ENCODE results near the gene TEF.

TEF gene

DNA sequence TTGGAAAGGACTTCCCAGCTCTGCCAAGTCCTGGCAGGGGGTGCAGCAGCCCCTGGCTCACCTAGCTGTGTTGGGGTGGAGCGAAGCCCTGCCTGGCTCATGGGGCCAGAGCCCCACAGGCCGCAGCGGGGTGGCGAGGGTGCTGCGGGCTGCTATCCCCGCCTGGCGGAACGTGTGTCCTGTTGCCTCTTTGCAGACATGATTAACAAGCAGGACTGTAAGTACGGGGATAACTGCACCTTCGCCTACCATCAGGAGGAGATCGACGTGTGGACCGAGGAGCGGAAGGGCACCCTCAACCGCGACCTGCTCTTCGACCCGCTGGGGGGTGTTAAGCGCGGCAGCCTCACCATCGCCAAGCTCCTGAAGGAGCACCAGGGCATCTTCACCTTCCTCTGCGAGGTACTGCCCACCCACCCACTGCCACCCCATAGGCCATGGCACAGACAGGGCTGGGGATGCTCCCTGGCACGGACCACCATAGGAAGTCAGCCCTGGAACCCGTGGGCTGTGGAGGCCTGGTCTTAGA lies 35.9 kb upstream of the TEF start:
- TF ChIP-seq, protein P1, sequence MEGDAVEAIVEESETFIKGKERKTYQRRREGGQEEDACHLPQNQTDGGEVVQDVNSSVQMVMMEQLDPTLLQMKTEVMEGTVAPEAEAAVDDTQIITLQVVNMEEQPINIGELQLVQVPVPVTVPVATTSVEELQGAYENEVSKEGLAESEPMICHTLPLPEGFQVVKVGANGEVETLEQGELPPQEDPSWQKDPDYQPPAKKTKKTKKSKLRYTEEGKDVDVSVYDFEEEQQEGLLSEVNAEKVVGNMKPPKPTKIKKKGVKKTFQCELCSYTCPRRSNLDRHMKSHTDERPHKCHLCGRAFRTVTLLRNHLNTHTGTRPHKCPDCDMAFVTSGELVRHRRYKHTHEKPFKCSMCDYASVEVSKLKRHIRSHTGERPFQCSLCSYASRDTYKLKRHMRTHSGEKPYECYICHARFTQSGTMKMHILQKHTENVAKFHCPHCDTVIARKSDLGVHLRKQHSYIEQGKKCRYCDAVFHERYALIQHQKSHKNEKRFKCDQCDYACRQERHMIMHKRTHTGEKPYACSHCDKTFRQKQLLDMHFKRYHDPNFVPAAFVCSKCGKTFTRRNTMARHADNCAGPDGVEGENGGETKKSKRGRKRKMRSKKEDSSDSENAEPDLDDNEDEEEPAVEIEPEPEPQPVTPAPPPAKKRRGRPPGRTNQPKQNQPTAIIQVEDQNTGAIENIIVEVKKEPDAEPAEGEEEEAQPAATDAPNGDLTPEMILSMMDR (IDR thresholded peaks at IDR 0.05; ENCODE audit: low read depth, low read length) = no peak
- H3K4me3 ChIP-seq (ENCODE audit: low read depth, low read length) = no peak overlapping the region

GRCh38 chr22:41347066-41347859 lies 34.5 kb upstream of the TEF start:
- TF ChIP-seq, protein P1 (IDR thresholded peaks at IDR 0.05; ENCODE audit: low read depth, low read length) = no peak
- H3K4me3 ChIP-seq (ENCODE audit: low read depth, low read length) = no peak overlapping the region

- TF ChIP-seq, protein P1 (IDR thresholded peaks at IDR 0.05; ENCODE audit: low read depth, low read length) = no peak
- no peak overlapping the region for H3K4me3 ChIP-seq (ENCODE audit: low read depth, low read length)
These were observed 32.7 kb upstream of the TEF start for GRCh38 chr22:41348964-41349484.

GRCh38 chr22:41350087-41350486 lies 31.7 kb upstream of the TEF start:
- H3K4me3 ChIP-seq (ENCODE audit: low read depth, low read length) = no peak overlapping the region
- TF ChIP-seq, protein P1 (IDR thresholded peaks at IDR 0.05; ENCODE audit: low read depth, low read length) = no peak

DNA sequence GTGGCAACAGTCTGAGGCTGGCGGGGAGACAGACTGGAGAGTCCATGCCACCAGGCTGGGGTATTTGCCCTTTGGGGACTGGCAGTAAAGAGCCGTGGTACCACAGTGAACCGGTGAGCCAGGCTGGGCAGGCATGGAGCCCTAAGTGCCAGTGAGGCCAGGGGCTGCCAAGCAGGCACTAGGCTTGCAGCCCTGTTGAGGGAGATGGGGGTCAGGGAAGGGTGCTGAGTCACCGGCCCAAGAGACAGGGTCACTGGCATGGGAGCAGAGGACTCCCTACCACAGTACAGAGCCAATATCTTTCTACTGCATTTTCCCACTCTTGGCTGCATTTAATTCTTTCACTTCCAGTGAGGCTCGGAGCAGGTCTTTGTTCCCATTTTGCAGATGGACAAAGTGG lies 30.7 kb upstream of the TEF start:
- H3K4me3 ChIP-seq (ENCODE audit: low read depth, low read length) = no peak overlapping the region
- TF ChIP-seq, protein P1 (IDR thresholded peaks at IDR 0.05; ENCODE audit: low read depth, low read length) = no peak

DNA sequence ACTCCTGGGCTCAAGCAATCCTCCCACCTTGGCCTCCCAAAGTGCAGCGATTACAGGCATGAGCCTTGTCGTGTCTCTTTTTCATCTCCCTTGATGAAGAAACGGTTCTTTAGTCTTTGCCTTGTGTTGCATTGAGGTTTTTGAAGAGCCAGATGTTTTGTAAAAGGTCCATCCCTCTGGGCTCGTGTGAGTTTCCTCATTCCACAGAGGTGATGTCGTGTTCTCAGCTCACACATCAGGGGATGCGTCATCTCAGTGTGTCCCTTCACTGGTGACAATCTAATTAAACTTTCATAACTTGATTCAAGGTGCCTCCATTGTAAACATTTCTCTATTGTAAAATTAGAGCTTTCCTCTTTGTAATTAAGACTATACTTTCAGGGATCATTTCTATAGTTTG lies 29.7 kb upstream of the TEF start:
- H3K4me3 ChIP-seq (ENCODE audit: low read depth, low read length) = no peak overlapping the region
- TF ChIP-seq, protein P1 (IDR thresholded peaks at IDR 0.05; ENCODE audit: low read depth, low read length) = no peak

DNA sequence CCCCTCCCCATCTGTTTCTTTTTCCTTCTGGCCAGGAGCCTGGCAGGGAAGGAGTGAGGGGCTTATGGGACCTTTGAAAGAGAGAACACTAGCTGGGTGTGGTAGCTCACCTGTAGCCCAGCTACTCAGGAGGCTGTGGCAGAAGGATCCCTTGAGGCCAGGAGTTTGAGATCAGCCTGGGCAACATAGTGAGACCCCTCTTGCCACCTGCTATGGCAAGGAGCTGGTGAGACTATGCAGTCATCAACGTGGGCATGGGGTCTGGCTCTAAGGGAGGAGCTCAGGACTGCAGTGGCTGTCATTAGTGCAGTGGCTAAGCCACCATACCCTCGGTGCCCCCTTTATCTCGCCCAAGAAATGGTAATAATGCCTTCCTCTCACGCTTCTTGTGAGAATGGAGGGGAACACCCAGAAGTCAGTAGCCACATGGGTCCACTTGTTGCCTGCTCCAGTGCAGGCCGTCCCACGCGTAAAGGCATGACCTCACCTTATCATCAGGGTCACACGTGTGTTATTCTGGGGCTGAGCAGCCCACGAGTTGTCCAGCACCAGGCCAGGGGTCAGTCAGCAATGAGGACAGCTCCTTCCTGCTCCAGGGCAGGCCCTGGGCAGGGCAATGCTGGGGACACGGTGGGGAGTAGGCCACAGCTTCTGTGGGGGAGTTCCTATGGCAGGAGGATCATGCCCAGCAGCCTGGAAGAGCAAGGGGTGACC lies 27.7 kb upstream of the TEF start:
- H3K4me3 ChIP-seq (ENCODE audit: low read depth, low read length) = no peak overlapping the region
- TF ChIP-seq, protein P1 (IDR thresholded peaks at IDR 0.05; ENCODE audit: low read depth, low read length) = no peak
